Measurements from ENCODE around the gene ENPP6. TPM values are rescaled to one million over a fixed set of nuclear protein-coding genes. Genes with fewer than 3 reads are reported as not detected.

ENPP6 gene
- total RNA-seq, 2 experiments from 2014 or later = 3.0 to 3.6 TPM

DNA sequence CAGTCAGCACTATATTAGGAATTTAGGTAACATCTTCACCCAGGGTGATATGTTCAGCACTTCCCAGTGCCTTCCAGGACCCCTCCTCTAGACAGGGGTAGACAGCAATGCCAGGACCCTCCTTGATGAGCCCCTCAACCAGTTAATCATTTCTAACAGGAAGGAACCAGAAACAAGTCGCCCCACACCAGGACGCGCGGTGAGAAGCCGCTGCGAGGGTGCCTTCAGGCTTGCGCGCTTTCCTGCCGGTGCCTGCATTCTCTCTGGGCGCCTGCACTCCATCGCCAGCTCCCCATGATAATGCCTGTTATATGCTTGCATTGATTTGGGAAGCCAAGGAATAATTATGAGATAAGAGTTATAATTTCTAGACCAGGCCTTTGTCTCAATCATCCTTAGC lies 116.0 kb downstream of the ENPP6 start:
- no peak for DNase-seq
- H3K9me3 Mint-ChIP-seq = no peaks in the 10 kb centered on the region
- H3K36me3 Mint-ChIP-seq (ENCODE audit: low read depth) = no peaks in the 10 kb centered on the region
- H3K4me1 Mint-ChIP-seq = peaks cover 5% of the 10 kb centered on the region
- ChIA-PET POLR2A (no interaction called here), CTCF (interaction anchor here (0.9 kb wide), 1 partner anchor 261 kb away, joined by 3 read pairs; no protein-coding TSS in a partner anchor)
- H3K27me3 Mint-ChIP-seq = peaks cover 15% of the 10 kb centered on the region
- H3K27ac Mint-ChIP-seq = no peak overlapping the region
- H3K4me3 Mint-ChIP-seq = no peak overlapping the region

GRCh38 chr4:184100297-184100885 lies 117.3 kb downstream of the ENPP6 start:
- CTCF ChIA-PET = interaction anchor here (1.1 kb wide), 1 partner anchor 10 kb away, joined by 3 read pairs; no protein-coding TSS in a partner anchor
- POLR2A ChIA-PET = no interaction called here
- Mint-ChIP-seq H3K27ac (no peak overlapping the region), H3K36me3 (ENCODE audit: low read depth) (no peaks in the 10 kb centered on the region), H3K4me1 (peaks cover 5% of the 10 kb centered on the region), H3K27me3 (peaks cover 21% of the 10 kb centered on the region), H3K9me3 (no peaks in the 10 kb centered on the region), H3K4me3 (no peak overlapping the region)
- peak; percentile 36 for DNase-seq

GRCh38 chr4:184099535-184099966 lies 118.1 kb downstream of the ENPP6 start:
- Mint-ChIP-seq H3K27me3 (peaks cover 21% of the 10 kb centered on the region), H3K36me3 (ENCODE audit: low read depth) (no peaks in the 10 kb centered on the region), H3K27ac (no peak overlapping the region), H3K4me1 (peaks cover 5% of the 10 kb centered on the region), H3K4me3 (no peak overlapping the region), H3K9me3 (no peaks in the 10 kb centered on the region)
- no peak for DNase-seq
- POLR2A ChIA-PET = no interaction called here
- CTCF ChIA-PET = interaction anchor here (1.1 kb wide), 1 partner anchor 9 kb away, joined by 3 read pairs; no protein-coding TSS in a partner anchor

DNA sequence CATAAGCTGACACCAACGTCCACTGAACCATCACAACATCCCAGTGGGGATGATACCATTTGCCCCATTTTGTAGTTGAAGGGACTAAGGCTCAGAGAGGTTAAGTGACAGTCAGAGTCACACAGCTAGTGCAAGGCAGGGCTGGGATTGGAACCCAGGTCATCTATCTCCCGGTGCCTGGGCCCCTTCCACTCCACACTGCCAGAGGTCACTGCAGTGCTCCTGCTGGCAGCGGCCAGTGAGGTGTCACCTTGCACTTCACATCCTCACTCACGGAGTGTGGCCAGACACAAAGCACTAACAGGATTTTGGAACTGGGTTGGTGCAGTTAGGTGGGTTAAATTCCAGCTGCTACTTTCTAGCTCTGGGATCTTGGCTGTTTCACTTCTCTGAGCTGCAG lies 118.7 kb downstream of the ENPP6 start:
- POLR2A ChIA-PET = no interaction called here
- peaks cover 21% of the 10 kb centered on the region for H3K27me3 Mint-ChIP-seq
- DNase-seq = no peak
- no peak overlapping the region for H3K27ac Mint-ChIP-seq
- no peaks in the 10 kb centered on the region for H3K9me3 Mint-ChIP-seq
- H3K4me3 Mint-ChIP-seq = no peak overlapping the region
- CTCF ChIA-PET = interaction anchor here (1.1 kb wide), 1 partner anchor 8 kb away, joined by 3 read pairs; no protein-coding TSS in a partner anchor
- no peaks in the 10 kb centered on the region for H3K36me3 Mint-ChIP-seq (ENCODE audit: low read depth)
- H3K4me1 Mint-ChIP-seq = peaks cover 5% of the 10 kb centered on the region

DNA sequence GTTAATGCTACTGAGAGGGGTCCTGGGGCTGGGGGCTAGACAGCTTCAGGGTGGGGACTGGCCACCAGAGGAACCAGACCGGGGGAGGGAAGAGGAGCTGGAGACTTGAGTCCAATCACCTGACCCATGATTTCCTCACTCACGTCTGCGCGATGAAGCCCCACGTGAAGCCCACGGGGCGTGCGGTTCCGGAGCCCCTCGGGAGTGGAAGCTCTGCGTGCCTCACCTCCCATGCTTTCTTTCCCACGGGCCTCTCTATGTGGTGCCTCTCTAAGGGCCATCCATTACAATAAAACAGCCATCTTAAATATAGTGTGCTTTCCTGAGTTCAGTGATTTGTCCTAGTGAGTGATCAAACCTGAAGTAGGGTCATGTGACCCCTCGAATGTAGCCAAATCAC lies 119.9 kb downstream of the ENPP6 start:
- Mint-ChIP-seq H3K9me3 (no peaks in the 10 kb centered on the region), H3K4me1 (peaks cover 5% of the 10 kb centered on the region), H3K27ac (no peak overlapping the region), H3K36me3 (ENCODE audit: low read depth) (no peaks in the 10 kb centered on the region), H3K4me3 (no peak overlapping the region), H3K27me3 (peaks cover 21% of the 10 kb centered on the region)
- CTCF ChIA-PET = interaction anchor here (0.7 kb wide), 1 partner anchor 152 kb away, joined by 3 read pairs; no protein-coding TSS in a partner anchor
- POLR2A ChIA-PET = no interaction called here
- DNase-seq = no peak

- H3K27ac Mint-ChIP-seq = no peak overlapping the region
- peaks cover 21% of the 10 kb centered on the region for H3K27me3 Mint-ChIP-seq
- no peaks in the 10 kb centered on the region for H3K9me3 Mint-ChIP-seq
- no peaks in the 10 kb centered on the region for H3K36me3 Mint-ChIP-seq (ENCODE audit: low read depth)
- peak; percentile 35 for DNase-seq
- H3K4me3 Mint-ChIP-seq = peak overlapping the region; percentile 54
- ChIA-PET CTCF (interaction anchor here (0.7 kb wide), 1 partner anchor 152 kb away, joined by 3 read pairs; no protein-coding TSS in a partner anchor), POLR2A (no interaction called here)
- peaks cover 5% of the 10 kb centered on the region for H3K4me1 Mint-ChIP-seq
Measured at GRCh38 chr4:184097241-184097605, 120.5 kb downstream of the ENPP6 start.

GRCh38 chr4:184096561-184097240 lies 121.0 kb downstream of the ENPP6 start:
- no peaks in the 10 kb centered on the region for H3K9me3 Mint-ChIP-seq
- POLR2A ChIA-PET = no interaction called here
- DNase-seq = no peak
- peaks cover 21% of the 10 kb centered on the region for H3K27me3 Mint-ChIP-seq
- no peaks in the 10 kb centered on the region for H3K36me3 Mint-ChIP-seq (ENCODE audit: low read depth)
- H3K4me3 Mint-ChIP-seq = peak overlapping the region; percentile 54
- CTCF ChIA-PET = no interaction called here
- no peak overlapping the region for H3K27ac Mint-ChIP-seq
- H3K4me1 Mint-ChIP-seq = peaks cover 5% of the 10 kb centered on the region

DNA sequence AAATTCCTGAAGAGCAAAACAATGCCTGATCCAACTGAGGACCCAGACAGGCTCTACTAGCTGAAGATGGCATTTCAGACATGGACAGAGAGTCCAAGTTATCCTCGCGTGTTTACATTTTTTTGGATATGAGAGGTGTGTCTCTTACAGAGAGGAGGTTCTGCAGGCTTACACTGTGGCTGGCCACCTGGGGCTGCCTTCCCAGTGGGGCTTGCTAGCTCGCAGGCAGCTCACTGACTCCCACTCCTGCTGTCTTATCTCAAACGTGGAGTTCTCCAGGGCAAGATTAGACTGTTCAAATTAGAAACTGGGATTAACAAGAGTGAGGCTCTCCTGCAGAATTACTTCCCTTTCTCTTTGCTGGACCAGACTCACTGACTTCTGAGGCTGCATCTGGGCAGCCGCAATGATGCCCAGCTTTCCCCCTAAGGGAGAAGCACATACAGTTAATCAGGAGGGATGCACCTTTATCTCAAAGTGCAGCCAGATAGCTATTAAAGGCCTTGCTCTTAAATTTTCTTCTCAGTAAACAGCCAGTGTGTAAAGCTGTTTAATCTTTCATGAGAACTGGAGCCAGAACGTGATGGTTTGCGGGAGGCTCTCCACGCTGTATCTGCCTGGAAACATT lies 123.0 kb downstream of the ENPP6 start:
- Mint-ChIP-seq H3K4me1 (peaks cover 5% of the 10 kb centered on the region), H3K9me3 (no peaks in the 10 kb centered on the region), H3K36me3 (ENCODE audit: low read depth) (no peaks in the 10 kb centered on the region), H3K27me3 (peaks cover 20% of the 10 kb centered on the region), H3K4me3 (no peak overlapping the region), H3K27ac (no peak overlapping the region)
- ChIA-PET CTCF (no interaction called here), POLR2A (no interaction called here)
- no peak for DNase-seq

DNA sequence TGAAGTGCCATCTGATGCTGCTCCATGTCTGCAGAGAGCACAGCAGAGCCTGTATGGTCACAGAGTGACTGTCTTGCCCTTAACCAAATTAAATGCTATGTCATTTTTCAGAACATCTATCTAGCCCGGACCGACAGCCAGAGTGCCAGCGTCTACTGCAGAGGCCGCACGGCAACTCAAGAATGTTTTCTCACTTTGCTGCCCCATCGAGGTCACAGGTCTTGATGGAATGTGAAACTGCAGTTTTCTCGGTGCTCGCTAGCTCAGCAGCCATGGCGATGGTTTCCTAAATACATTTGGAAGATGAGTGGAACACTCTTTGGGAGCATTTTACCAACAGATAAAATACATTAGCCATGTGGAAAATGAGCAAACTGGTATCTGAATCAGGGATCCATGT lies 125.7 kb downstream of the ENPP6 start:
- Mint-ChIP-seq H3K27me3 (peaks cover 15% of the 10 kb centered on the region), H3K9me3 (no peaks in the 10 kb centered on the region), H3K36me3 (ENCODE audit: low read depth) (no peaks in the 10 kb centered on the region), H3K4me3 (no peak overlapping the region), H3K4me1 (peaks cover under 1% of the 10 kb centered on the region), H3K27ac (no peak overlapping the region)
- POLR2A ChIA-PET = no interaction called here
- DNase-seq = no peak
- CTCF ChIA-PET = no interaction called here

GRCh38 chr4:184090571-184090970 lies 127.1 kb downstream of the ENPP6 start:
- POLR2A ChIA-PET = no interaction called here
- H3K27me3 Mint-ChIP-seq = peaks cover 7% of the 10 kb centered on the region
- no peak overlapping the region for H3K4me3 Mint-ChIP-seq
- no peaks in the 10 kb centered on the region for H3K36me3 Mint-ChIP-seq (ENCODE audit: low read depth)
- no peak overlapping the region for H3K27ac Mint-ChIP-seq
- no peaks in the 10 kb centered on the region for H3K9me3 Mint-ChIP-seq
- DNase-seq = no peak
- H3K4me1 Mint-ChIP-seq = no peaks in the 10 kb centered on the region
- CTCF ChIA-PET = interaction anchor here (0.8 kb wide), 1 partner anchor 9 kb away, joined by 3 read pairs; no protein-coding TSS in a partner anchor

DNA sequence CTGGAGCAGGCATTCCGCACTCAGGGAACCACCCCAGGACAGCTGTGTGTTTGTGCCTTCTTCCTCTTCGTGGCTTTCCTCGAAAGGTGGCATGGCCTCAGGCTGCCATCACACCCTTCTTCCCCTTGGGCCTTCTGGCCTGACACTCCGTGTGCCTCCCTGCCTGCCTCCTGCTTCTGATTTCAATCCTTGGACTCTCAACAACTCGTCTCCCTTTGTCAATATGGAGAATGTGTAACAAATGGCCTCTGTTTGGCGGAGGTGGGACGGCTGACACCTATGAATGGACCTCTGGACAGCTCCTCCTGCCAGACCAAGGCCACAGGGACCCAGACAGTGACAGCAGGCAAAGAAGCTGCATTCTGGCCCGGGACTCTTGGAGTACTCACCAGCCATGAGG lies 137.0 kb downstream of the ENPP6 start:
- Mint-ChIP-seq H3K27me3 (peaks cover 26% of the 10 kb centered on the region), H3K4me3 (no peak overlapping the region), H3K27ac (no peak overlapping the region), H3K9me3 (no peaks in the 10 kb centered on the region), H3K4me1 (no peaks in the 10 kb centered on the region), H3K36me3 (ENCODE audit: low read depth) (no peaks in the 10 kb centered on the region)
- CTCF ChIA-PET = no interaction called here
- no peak for DNase-seq
- POLR2A ChIA-PET = no interaction called here

GRCh38 chr4:184074677-184075388 lies 142.8 kb downstream of the ENPP6 start:
- peaks cover 2% of the 10 kb centered on the region for H3K9me3 Mint-ChIP-seq

DNA sequence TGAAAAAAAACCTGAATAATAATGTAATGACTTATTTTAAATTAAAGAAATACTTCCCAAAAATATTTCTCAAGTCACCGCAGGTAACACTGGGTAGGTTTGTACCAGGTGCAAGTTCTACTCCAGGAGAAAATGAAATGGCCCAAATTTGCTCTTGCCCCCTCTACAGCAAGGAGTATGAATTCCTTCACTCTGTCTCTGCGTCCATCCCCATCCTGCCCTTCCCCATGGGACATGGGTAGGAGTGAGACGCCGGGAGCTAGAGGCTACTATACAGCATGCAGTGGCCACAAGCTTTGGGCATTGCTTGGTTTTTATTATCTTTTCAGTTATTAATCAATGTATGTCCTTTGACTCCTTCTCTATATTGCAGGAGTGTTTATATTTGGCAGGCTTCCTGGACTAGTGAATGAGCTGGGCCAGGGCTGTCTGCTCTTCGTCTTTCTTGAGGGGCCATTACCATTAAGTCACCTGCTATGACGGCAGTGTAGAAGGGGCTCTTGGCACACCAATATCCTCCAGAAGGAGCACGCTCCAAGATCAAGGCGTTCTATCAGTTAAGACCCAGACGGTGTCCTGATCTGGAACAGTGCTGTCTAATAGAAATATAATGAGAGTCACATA lies 149.6 kb downstream of the ENPP6 start:
- ChIA-PET POLR2A (no interaction called here), CTCF (no interaction called here)
- no peaks in the 10 kb centered on the region for H3K36me3 Mint-ChIP-seq (ENCODE audit: low read depth)
- H3K9me3 Mint-ChIP-seq = peaks cover 2% of the 10 kb centered on the region
- H3K4me3 Mint-ChIP-seq = no peak overlapping the region
- no peak for DNase-seq
- H3K27me3 Mint-ChIP-seq = peaks cover 22% of the 10 kb centered on the region
- H3K27ac Mint-ChIP-seq = no peak overlapping the region
- no peaks in the 10 kb centered on the region for H3K4me1 Mint-ChIP-seq

More at GRCh38 chr4:184074677-184075388, 142.8 kb downstream of the ENPP6 start:
- H3K27ac Mint-ChIP-seq = no peak overlapping the region
- H3K4me3 Mint-ChIP-seq = no peak overlapping the region
- H3K36me3 Mint-ChIP-seq (ENCODE audit: low read depth) = no peaks in the 10 kb centered on the region
- H3K4me1 Mint-ChIP-seq = no peaks in the 10 kb centered on the region
- no peak for DNase-seq
- ChIA-PET POLR2A (no interaction called here), CTCF (interaction anchor here (0.6 kb wide), 1 partner anchor 235 kb away, joined by 3 read pairs; no protein-coding TSS in a partner anchor)
- H3K27me3 Mint-ChIP-seq = peaks cover 25% of the 10 kb centered on the region

All from activated CD4-positive, alpha-beta memory T cell treated with anti-CD3 and anti-CD28 coated beads, Interleukin-2, amount 10 ng/mL, durations not matched to agents 7 days and 5 days (primary cell).